C4-2B (cell line): ENCODE results near the gene HDAC10.

ENCODE experiments used
- ZFX ChIP-seq: fragments of 450-650 bp; IDR thresholded peaks from 2 replicates; pipeline ENCODE4 v1.6.1; 2017
- TF ChIP-seq, protein P1 (sequence below): fragments of 450-650 bp; conservative IDR thresholded peaks from 2 replicates; pipeline ENCODE4 v1.5.1; 2017; ENCODE audit warnings: mild to moderate bottlenecking

DNA sequence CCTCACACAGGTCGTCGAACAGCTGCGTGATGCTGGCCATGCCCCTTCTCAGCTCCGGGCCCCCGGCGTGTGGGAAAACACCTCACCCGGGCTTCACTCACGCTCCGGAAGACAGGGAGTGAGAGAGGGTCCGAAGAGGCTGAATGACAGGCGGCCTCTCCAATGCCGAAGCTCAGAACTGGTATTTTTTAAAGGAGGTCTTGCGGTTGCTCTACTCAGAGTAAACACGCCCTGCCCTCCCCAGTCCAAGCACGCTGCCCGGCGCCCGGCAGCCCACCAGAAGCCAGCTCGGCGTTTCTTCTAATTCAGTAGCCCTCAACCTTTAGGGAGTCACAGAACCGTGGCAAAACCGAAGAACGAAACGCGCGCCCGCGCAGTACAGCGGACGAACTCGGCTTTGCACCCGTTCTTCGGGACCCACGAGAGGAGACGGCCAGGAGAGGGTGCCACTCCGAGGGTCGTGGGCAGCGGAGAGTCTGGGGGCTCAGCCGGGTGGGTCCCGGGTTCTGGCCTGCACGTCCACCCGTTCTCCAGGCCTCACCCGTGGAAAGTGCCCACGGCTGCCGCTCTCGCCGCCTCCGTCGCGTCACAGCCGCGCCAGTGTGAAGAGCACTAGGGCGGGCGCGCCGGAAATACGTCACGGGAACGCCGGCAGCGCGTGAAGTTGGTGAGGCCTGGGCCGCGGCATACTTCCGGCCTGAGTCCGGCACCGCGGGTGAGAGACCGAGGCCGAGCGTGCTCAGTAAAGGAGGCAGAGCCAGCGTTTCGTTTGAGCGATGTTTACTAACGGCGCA is 6.4 kb downstream of the HDAC10 start, which contains the start of gene TUBGCP6:
- TF ChIP-seq, protein P1, sequence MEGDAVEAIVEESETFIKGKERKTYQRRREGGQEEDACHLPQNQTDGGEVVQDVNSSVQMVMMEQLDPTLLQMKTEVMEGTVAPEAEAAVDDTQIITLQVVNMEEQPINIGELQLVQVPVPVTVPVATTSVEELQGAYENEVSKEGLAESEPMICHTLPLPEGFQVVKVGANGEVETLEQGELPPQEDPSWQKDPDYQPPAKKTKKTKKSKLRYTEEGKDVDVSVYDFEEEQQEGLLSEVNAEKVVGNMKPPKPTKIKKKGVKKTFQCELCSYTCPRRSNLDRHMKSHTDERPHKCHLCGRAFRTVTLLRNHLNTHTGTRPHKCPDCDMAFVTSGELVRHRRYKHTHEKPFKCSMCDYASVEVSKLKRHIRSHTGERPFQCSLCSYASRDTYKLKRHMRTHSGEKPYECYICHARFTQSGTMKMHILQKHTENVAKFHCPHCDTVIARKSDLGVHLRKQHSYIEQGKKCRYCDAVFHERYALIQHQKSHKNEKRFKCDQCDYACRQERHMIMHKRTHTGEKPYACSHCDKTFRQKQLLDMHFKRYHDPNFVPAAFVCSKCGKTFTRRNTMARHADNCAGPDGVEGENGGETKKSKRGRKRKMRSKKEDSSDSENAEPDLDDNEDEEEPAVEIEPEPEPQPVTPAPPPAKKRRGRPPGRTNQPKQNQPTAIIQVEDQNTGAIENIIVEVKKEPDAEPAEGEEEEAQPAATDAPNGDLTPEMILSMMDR = no peak; the same call in 1 of the 2 replicates
- TF ChIP-seq ZFX = peak; percentile 86
